DMS79 (cell line): ENCODE measurements around the gene THOC2.
A peak's percentile ranks its signal among the peaks of the same experiment; 100 is the strongest.
"Not testable (repeated sequence)": the region's sequence is repeated elsewhere in the genome, so short reads cannot be mapped to it uniquely, and the experiment has no call there.

ENCODE experiments used
- DNase-seq: peaks from one replicate; lab custom pipeline; 2025; lab: John Stamatoyannopoulos, UW

The THOC2 gene

GRCh38 chrX:123734079-123734478 is 1.2 kb upstream of the THOC2 start:
- not testable (repeated sequence) for DNase-seq

- no peak for DNase-seq
Measured at GRCh38 chrX:123731987-123732669, 724 bp downstream of the THOC2 start.

GRCh38 chrX:123731258-123731986 is 1.4 kb downstream of the THOC2 start:
- DNase-seq, result peak; percentile 73

GRCh38 chrX:123728554-123728953 is 4.3 kb downstream of the THOC2 start:
- DNase-seq, result no peak

- no peak for DNase-seq
Measured at GRCh38 chrX:123728016-123728415, 4.8 kb downstream of the THOC2 start.

GRCh38 chrX:123722193-123722592 is 10.7 kb downstream of the THOC2 start:
- not testable (repeated sequence) for DNase-seq

GRCh38 chrX:123720486-123720885 is 12.4 kb downstream of the THOC2 start:
- no peak for DNase-seq

- DNase-seq, result no peak
Measured at GRCh38 chrX:123713841-123714240, 19.0 kb downstream of the THOC2 start.

GRCh38 chrX:123713434-123713833 is 19.4 kb downstream of the THOC2 start:
- DNase-seq, result no peak

- DNase-seq, result not testable (repeated sequence)
Measured at GRCh38 chrX:123711201-123711600, 21.7 kb downstream of the THOC2 start.

- no peak for DNase-seq
Measured at GRCh38 chrX:123704781-123705180, 28.1 kb downstream of the THOC2 start.

GRCh38 chrX:123698979-123699520 is 33.8 kb downstream of the THOC2 start:
- DNase-seq, result no peak

- DNase-seq, result no peak
Measured at GRCh38 chrX:123696334-123696733, 36.5 kb downstream of the THOC2 start.

- no peak for DNase-seq
Measured at GRCh38 chrX:123695242-123695641, 37.6 kb downstream of the THOC2 start.

- no peak for DNase-seq
Measured at GRCh38 chrX:123691776-123692175, 41.1 kb downstream of the THOC2 start.

GRCh38 chrX:123688524-123688923 is 44.3 kb downstream of the THOC2 start:
- no peak for DNase-seq

- no peak for DNase-seq
Measured at GRCh38 chrX:123685232-123685631, 47.6 kb downstream of the THOC2 start.

- DNase-seq, result no peak
Measured at GRCh38 chrX:123682186-123682585, 50.7 kb downstream of the THOC2 start.

GRCh38 chrX:123679733-123680460 is 53.0 kb downstream of the THOC2 start:
- DNase-seq, result not testable (repeated sequence)

GRCh38 chrX:123675154-123675553 is 57.7 kb downstream of the THOC2 start:
- DNase-seq, result no peak

GRCh38 chrX:123673813-123674212 is 59.0 kb downstream of the THOC2 start:
- DNase-seq, result no peak

- DNase-seq, result no peak
Measured at GRCh38 chrX:123665197-123665596, 67.7 kb downstream of the THOC2 start.
